Upper lobe of right lung (tissue), 1 donor: ENCODE results near the gene TBC1D9. TPM values are rescaled to one million over a fixed set of nuclear protein-coding genes. Genes with fewer than 3 reads are reported as not detected.

Source experiments
- ATAC-seq: fragments of 200-7000 bp; cut with Tn5 transposase; one replicate; pipeline ENCODE4 v1.9.1; 2020; ENCODE audit warnings: mild to moderate bottlenecking, moderate library complexity
- DNase-seq: peaks from one replicate; pipeline ENCODE4 v3.0.0-alpha.2; 2020
- H3K27ac ChIP-seq: fragments of 200-600 bp; one replicate; pipeline ENCODE4 v1.8.0; 2022
- H3K27me3 ChIP-seq: fragments of 200-600 bp; one replicate; pipeline ENCODE4 v1.8.0; 2022; ENCODE audit warnings: mild to moderate bottlenecking
- H3K36me3 ChIP-seq: fragments of 200-600 bp; one replicate; pipeline ENCODE4 v1.8.0; 2022
- H3K4me1 ChIP-seq: fragments of 200-600 bp; one replicate; pipeline ENCODE4 v1.8.0; 2022
- H3K4me3 ChIP-seq: fragments of 200-600 bp; one replicate; pipeline ENCODE4 v1.8.0; 2022; ENCODE audit warnings: mild to moderate bottlenecking
- H3K9me3 ChIP-seq: fragments of 200-600 bp; one replicate; pipeline ENCODE4 v1.8.0; 2022
- intact Hi-C: fragments of 100-400 bp; cut with DNase I; formaldehyde crosslinking; loops from one replicate; pipeline ENCODE4 v1.11.0; 2022
- total RNA-seq: library from RNA; stranded (reverse); fragmentation: NEBNext Ultra II Directional; extraction: Animal tissue kit (Norgen Biotek cat#: 25700); gene quantifications from one replicate; pipeline ENCODE4 v1.2.1, GENCODE V29; 2021
- TF ChIP-seq, protein P1 (sequence below): fragments of 200-600 bp; IDR thresholded peaks from one replicate; pipeline ENCODE4 v1.8.0; 2022; ENCODE audit warnings: antibody characterized with exemption
- donor health status: DM: no; HTN: yes; CAD: no; lungs with severe emphysema.

Gene TBC1D9
- total RNA-seq, 1 donor from 2014 or later: 39.5 TPM

- no peaks in the 10 kb centered on the region for H3K9me3 ChIP-seq
- intact Hi-C loops: no loop called here
- ATAC-seq (no peak), DNase-seq (no peak)
- TF ChIP-seq, protein P1, sequence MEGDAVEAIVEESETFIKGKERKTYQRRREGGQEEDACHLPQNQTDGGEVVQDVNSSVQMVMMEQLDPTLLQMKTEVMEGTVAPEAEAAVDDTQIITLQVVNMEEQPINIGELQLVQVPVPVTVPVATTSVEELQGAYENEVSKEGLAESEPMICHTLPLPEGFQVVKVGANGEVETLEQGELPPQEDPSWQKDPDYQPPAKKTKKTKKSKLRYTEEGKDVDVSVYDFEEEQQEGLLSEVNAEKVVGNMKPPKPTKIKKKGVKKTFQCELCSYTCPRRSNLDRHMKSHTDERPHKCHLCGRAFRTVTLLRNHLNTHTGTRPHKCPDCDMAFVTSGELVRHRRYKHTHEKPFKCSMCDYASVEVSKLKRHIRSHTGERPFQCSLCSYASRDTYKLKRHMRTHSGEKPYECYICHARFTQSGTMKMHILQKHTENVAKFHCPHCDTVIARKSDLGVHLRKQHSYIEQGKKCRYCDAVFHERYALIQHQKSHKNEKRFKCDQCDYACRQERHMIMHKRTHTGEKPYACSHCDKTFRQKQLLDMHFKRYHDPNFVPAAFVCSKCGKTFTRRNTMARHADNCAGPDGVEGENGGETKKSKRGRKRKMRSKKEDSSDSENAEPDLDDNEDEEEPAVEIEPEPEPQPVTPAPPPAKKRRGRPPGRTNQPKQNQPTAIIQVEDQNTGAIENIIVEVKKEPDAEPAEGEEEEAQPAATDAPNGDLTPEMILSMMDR: no peak
- no peaks in the 10 kb centered on the region for H3K4me1 ChIP-seq
- H3K27me3 ChIP-seq: no peaks in the 10 kb centered on the region
- no peak overlapping the region for H3K27ac ChIP-seq
- H3K4me3 ChIP-seq: no peak overlapping the region
- peaks cover 41% of the 10 kb centered on the region for H3K36me3 ChIP-seq
Measured at GRCh38 chr4:140621161-140621560, 135.0 kb downstream of the TBC1D9 start.

DNA sequence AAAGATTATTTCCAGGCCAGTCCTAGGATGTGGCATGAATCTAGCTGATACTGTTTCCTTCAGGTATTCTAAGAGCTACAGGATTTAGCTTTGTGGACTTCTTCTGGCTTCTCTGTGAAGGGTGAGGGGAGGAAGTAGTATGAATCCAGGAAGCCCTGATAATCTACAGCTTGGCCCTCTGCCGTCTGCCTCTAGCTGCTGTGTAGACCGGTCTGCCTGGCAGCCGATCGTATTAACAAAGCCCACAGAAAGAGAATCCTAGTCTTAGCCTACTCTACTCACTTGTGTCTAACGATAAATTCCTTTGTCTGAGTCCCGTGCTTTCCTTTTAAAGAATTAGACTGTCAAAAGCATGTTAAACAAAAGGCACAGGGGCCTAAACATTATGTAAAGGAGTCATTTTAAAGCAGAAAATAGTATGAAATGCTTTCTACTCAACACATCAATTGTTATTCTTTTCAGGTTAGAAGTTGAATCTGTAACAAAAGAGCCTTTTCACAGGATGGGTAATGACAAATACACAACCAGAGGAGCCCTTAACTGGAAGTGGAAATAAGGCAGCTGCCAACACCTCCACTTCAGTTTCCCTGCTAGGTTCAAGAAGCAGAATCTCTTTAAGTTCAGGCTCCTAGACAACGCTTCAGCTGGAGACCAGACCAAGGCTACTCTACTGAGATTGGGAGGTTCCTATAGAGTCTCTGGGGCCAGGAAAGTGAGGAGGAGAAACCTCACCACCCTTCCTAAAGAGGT is 138.5 kb downstream of the TBC1D9 start:
- DNase-seq: no peak
- intact Hi-C loops: no loop called here
- TF ChIP-seq, protein P1: no peak

DNA sequence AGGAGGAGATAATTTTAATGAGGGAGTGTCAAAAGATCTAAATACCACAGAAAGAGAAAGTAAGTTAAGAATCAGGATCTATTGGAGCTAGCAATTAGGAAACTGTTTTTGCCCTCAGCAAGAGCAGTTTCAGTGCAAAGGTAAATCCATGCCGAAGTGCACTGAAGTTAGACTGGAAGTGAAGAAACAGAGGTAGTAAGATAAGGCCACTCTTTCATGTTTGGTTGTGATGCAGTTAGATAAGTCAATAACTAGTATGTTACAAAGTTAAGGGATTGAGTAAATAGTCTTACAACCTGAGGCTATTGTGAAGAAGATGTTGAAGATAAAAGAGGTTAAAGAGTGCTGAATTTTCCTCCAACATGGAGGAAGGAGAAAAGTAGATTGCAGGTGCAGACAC is 140.7 kb downstream of the TBC1D9 start:
- Histone ChIP-seq H3K27me3 (no peaks in the 10 kb centered on the region), H3K4me1 (no peaks in the 10 kb centered on the region), H3K4me3 (no peak overlapping the region), H3K27ac (no peak overlapping the region), H3K9me3 (no peaks in the 10 kb centered on the region), H3K36me3 (no peaks in the 10 kb centered on the region)
- intact Hi-C loops: no loop called here
- ATAC-seq (no peak), DNase-seq (no peak)
- TF ChIP-seq, protein P1: no peak

More for the DNA sequence above, 138.5 kb downstream of the TBC1D9 start:
- Histone ChIP-seq H3K9me3 (no peaks in the 10 kb centered on the region), H3K27ac (no peak overlapping the region), H3K4me3 (no peak overlapping the region), H3K36me3 (peaks cover 8% of the 10 kb centered on the region), H3K27me3 (no peaks in the 10 kb centered on the region), H3K4me1 (no peaks in the 10 kb centered on the region)
- peak; percentile 47 for ATAC-seq

DNA sequence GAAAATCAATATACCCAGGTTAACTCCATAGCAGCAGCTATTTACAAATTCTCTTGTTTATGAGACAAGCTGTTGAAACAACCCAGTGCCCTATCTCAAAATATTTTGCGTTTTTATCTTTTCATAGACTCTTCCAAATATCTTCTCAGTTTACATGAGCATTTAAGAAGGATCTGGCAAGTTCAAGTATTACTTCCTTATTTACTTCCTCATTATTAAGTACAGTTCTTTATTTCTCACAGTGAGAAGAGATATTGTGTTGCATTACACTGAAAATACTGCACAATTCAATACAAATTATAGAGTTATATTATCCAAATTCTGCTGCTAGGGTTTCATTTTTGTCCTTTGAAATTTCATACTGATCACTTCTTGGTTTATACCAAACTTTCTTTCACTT is 143.8 kb downstream of the TBC1D9 start:
- no peak for DNase-seq
- Histone ChIP-seq H3K9me3 (no peaks in the 10 kb centered on the region), H3K27ac (no peak overlapping the region), H3K27me3 (no peaks in the 10 kb centered on the region), H3K36me3 (no peaks in the 10 kb centered on the region), H3K4me3 (no peak overlapping the region), H3K4me1 (no peaks in the 10 kb centered on the region)
- intact Hi-C loops: no loop called here
- no peak for ATAC-seq
- TF ChIP-seq, protein P1: no peak

- DNase-seq: no peak
- no peaks in the 10 kb centered on the region for H3K4me1 ChIP-seq
- H3K36me3 ChIP-seq: no peaks in the 10 kb centered on the region
- ATAC-seq: no peak
- no peaks in the 10 kb centered on the region for H3K9me3 ChIP-seq
- no peaks in the 10 kb centered on the region for H3K27me3 ChIP-seq
- H3K27ac ChIP-seq: no peak overlapping the region
- intact Hi-C loops: no loop called here
- TF ChIP-seq, protein P1: no peak
- H3K4me3 ChIP-seq: no peak overlapping the region
Measured at GRCh38 chr4:140611854-140612253, 144.3 kb downstream of the TBC1D9 start.
